GM19328 (cell line): ENCODE results near the gene PCDHGA1.
"Not testable (repeated sequence)": the region's sequence is repeated elsewhere in the genome, so short reads cannot be mapped to it uniquely, and the experiment has no call there.

Experiments used
- ATAC-seq: cut with Tn5 transposase; IDR thresholded peaks from one replicate; pipeline ENCODE4 v1.9.1; 2021; ENCODE audit warnings: mild to moderate bottlenecking, moderate library complexity; ENCODE audit not compliant: unreplicated experiment

PCDHGA1 gene

GRCh38 chr5:141346017-141346416, 15.7 kb downstream of the PCDHGA1 start:
- not testable (repeated sequence) for ATAC-seq

GRCh38 chr5:141349917-141350619, 19.8 kb downstream of the PCDHGA1 start, which contains the start of gene PCDHGB1:
Gene PCDHGB1 (plus strand): TSS chr5:141350099. CDS start chr5:141350261, 162 bp downstream.
- no peak for ATAC-seq

- no peak for ATAC-seq
Observed at GRCh38 chr5:141351591-141351990, 21.3 kb downstream of the PCDHGA1 start.

- no peak for ATAC-seq
Observed at GRCh38 chr5:141354900-141355469, 24.7 kb downstream of the PCDHGA1 start, which contains the start of gene PCDHGA4. Gene PCDHGA4 (plus strand): TSS chr5:141355021. CDS start chr5:141355108, 87 bp downstream.

- ATAC-seq, result no peak
Observed at GRCh38 chr5:141355641-141356040, 25.3 kb downstream of the PCDHGA1 start.

GRCh38 chr5:141356133-141356532, 25.8 kb downstream of the PCDHGA1 start:
- no peak for ATAC-seq

- no peak for ATAC-seq
Observed at GRCh38 chr5:141356950-141357349, 26.6 kb downstream of the PCDHGA1 start.

- no peak for ATAC-seq
Observed at GRCh38 chr5:141359790-141360426, 29.6 kb downstream of the PCDHGA1 start, which contains the start of gene PCDHGB2. Gene PCDHGB2 (plus strand): TSS chr5:141359994. CDS start chr5:141360136, 142 bp downstream.

GRCh38 chr5:141360685-141361084, 30.4 kb downstream of the PCDHGA1 start:
- no peak for ATAC-seq

GRCh38 chr5:141362719-141363118, 32.4 kb downstream of the PCDHGA1 start:
- ATAC-seq, result no peak

- ATAC-seq, result no peak
Observed at GRCh38 chr5:141363952-141364660, 33.8 kb downstream of the PCDHGA1 start, which contains the start of gene PCDHGA5. Gene PCDHGA5 (plus strand): TSS chr5:141364162. CDS start chr5:141364331, 169 bp downstream.

GRCh38 chr5:141366016-141366896, 35.9 kb downstream of the PCDHGA1 start:
- no peak for ATAC-seq

- peak; percentile 65 for ATAC-seq
Observed at GRCh38 chr5:141369994-141370848, 39.9 kb downstream of the PCDHGA1 start, which contains the start of gene PCDHGB3. Gene PCDHGB3 (plus strand): TSS chr5:141370242. CDS start chr5:141370395, 153 bp downstream.

- ATAC-seq, result no peak
Observed at GRCh38 chr5:141371572-141372475, 41.5 kb downstream of the PCDHGA1 start.

- no peak for ATAC-seq
Observed at GRCh38 chr5:141373673-141374317, 43.5 kb downstream of the PCDHGA1 start, which contains the start of gene PCDHGA6. Gene PCDHGA6 (plus strand): TSS chr5:141373891. CDS start chr5:141374084, 193 bp downstream.

GRCh38 chr5:141374627-141375026, 44.3 kb downstream of the PCDHGA1 start:
- no peak for ATAC-seq

GRCh38 chr5:141375444-141376155, 45.3 kb downstream of the PCDHGA1 start:
- not testable (repeated sequence) for ATAC-seq
